Natural killer cell (primary cell): ENCODE data around the gene STX4. TPM values are rescaled to one million over a fixed set of nuclear protein-coding genes. Genes with fewer than 3 reads are reported as not detected.

ENCODE experiments used
- ATAC-seq, 3 donors: fragments of 150-1000 bp in 2 of 3; fragments of 200-7000 bp in 1 of 3; cut with Tn5 transposase; 1 replicate in 1 of 3; 2 replicates in 2 of 3; pipeline ENCODE4 v1.10.0; 2021; ENCODE audit warnings: mild to moderate bottlenecking in 2 of 3, moderate library complexity in 2 of 3
- DNase-seq, 2 donors: peaks; one replicate each; pipeline versions ENCODE4 v3.0.0 to v3.0.0-alpha.2; 2013 to 2021; ENCODE audit warnings: mixed read lengths in 1 of 2
- H3K27ac ChIP-seq: one replicate; pipeline ENCODE4 v1.5.1; 2013; ENCODE audit warnings: mild to moderate bottlenecking, low read length
- H3K27me3 ChIP-seq: one replicate; pipeline ENCODE4 v1.6.1; 2013; ENCODE audit warnings: low read length; ENCODE audit not compliant: control insufficient read depth, insufficient read depth
- H3K36me3 ChIP-seq: one replicate; pipeline ENCODE4 v1.6.1; 2013; ENCODE audit warnings: low read length; ENCODE audit not compliant: control insufficient read depth, insufficient read depth
- H3K4me1 ChIP-seq: one replicate; pipeline ENCODE4 v1.6.1; 2013; ENCODE audit warnings: low read length; ENCODE audit not compliant: control insufficient read depth, insufficient read depth
- H3K4me3 ChIP-seq: one replicate; pipeline ENCODE4 v1.5.1; 2013; ENCODE audit warnings: low read length
- H3K9me3 ChIP-seq: one replicate; pipeline ENCODE4 v1.6.1; 2013; ENCODE audit warnings: low read length; ENCODE audit not compliant: control insufficient read depth, insufficient read depth
- H3K27ac Mint-ChIP-seq, 2 donors: one replicate each; pipeline ENCODE4 v1.8.0; 2022; ENCODE audit warnings: mild to moderate bottlenecking in 2 of 2, mixed read lengths in 2 of 2, moderate library complexity in 1 of 2
- H3K27me3 Mint-ChIP-seq, 2 donors: one replicate each; pipeline ENCODE4 v1.8.0; 2022; ENCODE audit warnings: low read depth in 2 of 2, mixed read lengths in 2 of 2
- H3K36me3 Mint-ChIP-seq: one replicate; pipeline ENCODE4 v1.8.0; 2022; ENCODE audit warnings: mixed read lengths
- H3K4me1 Mint-ChIP-seq, 2 donors: one replicate each; pipeline ENCODE4 v1.8.0; 2022; ENCODE audit warnings: mixed read lengths in 2 of 2
- H3K4me3 Mint-ChIP-seq: one replicate; pipeline ENCODE4 v1.8.0; 2022; ENCODE audit warnings: mild to moderate bottlenecking, moderate library complexity, mixed read lengths
- H3K9me3 Mint-ChIP-seq, 2 donors: one replicate each; pipeline ENCODE4 v1.8.0; 2022; ENCODE audit warnings: mixed read lengths in 2 of 2
- CTCF ChIP-seq: fragments of 200-600 bp; IDR thresholded peaks from one replicate; pipeline ENCODE4 v1.8.0; 2022; ENCODE audit warnings: antibody characterized with exemption
- WGBS: methylation state at CpG from one replicate; pipeline ENCODE4 v1.1.7; 2013; ENCODE audit warnings: missing lambda C conversion rate; ENCODE audit not compliant: insufficient coverage; 5-methylcytosine and 5-hydroxymethylcytosine counted together
- intact Hi-C: fragments of 100-400 bp; cut with micrococcal nuclease; formaldehyde crosslinking; loops from one replicate; pipeline ENCODE4 v1.14.2; 2022
- total RNA-seq, 4 donors: library from RNA; stranded (reverse); fragments of 120-200 nt in 1 of 4; gene quantifications; one replicate each; pipeline versions ENCODE4 v1.2.3 to v1.2.4, GENCODE V29; 2013 to 2022

Gene STX4
- total RNA-seq, 3 donors from 2014 or later (not counting 1 experiment from before 2014, with no cell fraction given) = 128 to 145 (median 133) TPM

GRCh38 chr16:31081428-31082351 is 48.3 kb downstream of the STX4 start:
- H3K4me1 ChIP-seq = peaks cover 34% of the 10 kb centered on the region
- peaks cover 7% of the 10 kb centered on the region for H3K36me3 Mint-ChIP-seq
- peak overlapping the region; percentile 43 to 89 for H3K27ac Mint-ChIP-seq
- no peaks in the 10 kb centered on the region for H3K9me3 ChIP-seq
- H3K4me1 Mint-ChIP-seq = peaks cover 30 to 57% of the 10 kb centered on the region in 2 donors
- no peaks in the 10 kb centered on the region for H3K27me3 ChIP-seq
- 94% methylated on average over 26 of the region's 26 CpGs for WGBS
- DNase-seq (no peak), ATAC-seq (no peak)
- TF ChIP-seq CTCF = no peak
- H3K27me3 Mint-ChIP-seq = no peaks in the 10 kb centered on the region
- H3K27ac ChIP-seq = no peak overlapping the region
- no peak overlapping the region for H3K4me3 Mint-ChIP-seq
- H3K36me3 ChIP-seq = peaks cover 80% of the 10 kb centered on the region
- no peaks in the 10 kb centered on the region for H3K9me3 Mint-ChIP-seq
- H3K4me3 ChIP-seq = no peak overlapping the region
- intact Hi-C loops = no loop called here

- Histone ChIP-seq H3K9me3 (no peaks in the 10 kb centered on the region), H3K27me3 (no peaks in the 10 kb centered on the region), H3K36me3 (peaks cover 76% of the 10 kb centered on the region), H3K27ac (no peak overlapping the region), H3K4me3 (no peak overlapping the region), H3K4me1 (peaks cover 34% of the 10 kb centered on the region)
- H3K9me3 Mint-ChIP-seq = no peaks in the 10 kb centered on the region
- TF ChIP-seq CTCF = no peak
- no peak for ATAC-seq
- H3K4me1 Mint-ChIP-seq = peaks cover 30 to 57% of the 10 kb centered on the region in 2 donors
- H3K27me3 Mint-ChIP-seq = no peaks in the 10 kb centered on the region
- no peak overlapping the region for H3K4me3 Mint-ChIP-seq
- no peak for DNase-seq
- H3K27ac Mint-ChIP-seq = peak overlapping the region; percentile 43 to 89
- H3K36me3 Mint-ChIP-seq = peaks cover 7% of the 10 kb centered on the region
- intact Hi-C loops = no loop called here
- WGBS = 94% methylated on average over 14 of the region's 14 CpGs
Measured at GRCh38 chr16:31082368-31083045, 49.1 kb downstream of the STX4 start.

GRCh38 chr16:31083081-31083480 is 49.7 kb downstream of the STX4 start:
- Mint-ChIP-seq H3K4me3 (no peak overlapping the region), H3K9me3 (no peaks in the 10 kb centered on the region), H3K27me3 (no peaks in the 10 kb centered on the region), H3K27ac (peak overlapping the region in 1 of 2 donors; percentile 57), H3K36me3 (peaks cover 3% of the 10 kb centered on the region), H3K4me1 (peaks cover 24 to 53% of the 10 kb centered on the region in 2 donors)
- DNase-seq (no peak), ATAC-seq (no peak)
- WGBS = no CpG with 5 or more reads among the region's 9 CpGs
- Histone ChIP-seq H3K4me1 (peaks cover 34% of the 10 kb centered on the region), H3K4me3 (no peak overlapping the region), H3K27ac (no peak overlapping the region), H3K9me3 (no peaks in the 10 kb centered on the region), H3K36me3 (peaks cover 71% of the 10 kb centered on the region), H3K27me3 (no peaks in the 10 kb centered on the region)
- TF ChIP-seq CTCF = no peak
- intact Hi-C loops = no loop called here
